ENCODE data around the gene ATXN7. TPM values are rescaled to one million over a fixed set of nuclear protein-coding genes. Genes with fewer than 3 reads are reported as not detected.

The ATXN7 gene
- total RNA-seq, 3 donors from 2014 or later (not counting 1 experiment from before 2014, with no cell fraction given), result 126 to 176 (median 146) TPM

GRCh38 chr3:63981980-63982379, 118.3 kb downstream of the ATXN7 start:
- no peak for DNase-seq
- Mint-ChIP-seq H3K36me3 (peaks cover 9% of the 10 kb centered on the region), H3K4me3 (no peak overlapping the region), H3K4me1 (peaks cover 57 to 67% of the 10 kb centered on the region in 2 donors), H3K9me3 (no peaks in the 10 kb centered on the region), H3K27ac (peak overlapping the region; percentile 2 to 52), H3K27me3 (ENCODE audit: low read depth in 2 of 2) (no peaks in the 10 kb centered on the region)
- WGBS (ENCODE audit: insufficient coverage), result 91% methylated on average over 3 of the region's 4 CpGs
- Histone ChIP-seq H3K4me1 (ENCODE audit: control insufficient read depth, insufficient read depth, low read length) (peaks cover 29% of the 10 kb centered on the region), H3K36me3 (ENCODE audit: control insufficient read depth, insufficient read depth, low read length) (peaks cover 69% of the 10 kb centered on the region), H3K4me3 (ENCODE audit: low read length) (no peak overlapping the region), H3K9me3 (ENCODE audit: control insufficient read depth, insufficient read depth, low read length) (no peaks in the 10 kb centered on the region), H3K27me3 (ENCODE audit: control insufficient read depth, insufficient read depth, low read length) (no peaks in the 10 kb centered on the region), H3K27ac (ENCODE audit: low read length) (no peak overlapping the region)
- no peak for TF ChIP-seq CTCF (IDR thresholded peaks at IDR 0.05)
- ATAC-seq, result no peak
- intact Hi-C loops (cut with micrococcal nuclease), result no loop called here

- Mint-ChIP-seq H3K4me3 (no peak overlapping the region), H3K27me3 (ENCODE audit: low read depth in 2 of 2) (no peaks in the 10 kb centered on the region), H3K4me1 (peaks cover 33 to 55% of the 10 kb centered on the region in 2 donors), H3K36me3 (peaks cover 22% of the 10 kb centered on the region), H3K27ac (peak overlapping the region; percentile 43 to 71), H3K9me3 (no peaks in the 10 kb centered on the region)
- ATAC-seq (no peak), DNase-seq (no peak)
- intact Hi-C loops (cut with micrococcal nuclease), result no loop called here
- 84% methylated on average over 3 of the region's 3 CpGs for WGBS (ENCODE audit: insufficient coverage)
- Histone ChIP-seq H3K27ac (ENCODE audit: low read length) (no peak overlapping the region), H3K4me3 (ENCODE audit: low read length) (no peak overlapping the region), H3K36me3 (ENCODE audit: control insufficient read depth, insufficient read depth, low read length) (peaks cover 91% of the 10 kb centered on the region), H3K27me3 (ENCODE audit: control insufficient read depth, insufficient read depth, low read length) (no peaks in the 10 kb centered on the region), H3K4me1 (ENCODE audit: control insufficient read depth, insufficient read depth, low read length) (peaks cover 22% of the 10 kb centered on the region), H3K9me3 (ENCODE audit: control insufficient read depth, insufficient read depth, low read length) (no peaks in the 10 kb centered on the region)
- TF ChIP-seq CTCF (IDR thresholded peaks at IDR 0.05), result no peak
These were observed 120.7 kb downstream of the ATXN7 start for GRCh38 chr3:63984391-63984790.

DNA sequence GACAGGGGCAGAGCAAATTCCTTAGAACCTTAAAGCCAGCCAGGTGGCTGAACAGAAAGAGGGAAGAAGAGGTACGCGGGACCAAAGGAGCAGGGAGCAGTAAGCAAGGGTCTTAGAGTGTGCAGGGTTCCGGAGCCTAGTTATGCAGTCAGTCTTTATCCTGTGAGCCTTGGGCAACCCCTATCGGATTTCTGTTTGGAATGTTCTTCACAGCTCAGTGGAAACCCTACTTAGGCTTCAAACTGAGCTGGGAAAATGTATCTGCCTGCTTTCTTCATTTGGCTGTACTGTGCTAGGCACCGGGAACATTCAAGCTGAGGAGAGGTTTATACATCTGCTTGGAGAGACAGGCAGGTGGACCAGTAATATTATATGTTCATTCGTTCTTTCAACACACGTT, 122.5 kb downstream of the ATXN7 start:
- ATAC-seq, result no peak

More for the DNA sequence above, 122.5 kb downstream of the ATXN7 start:
- Mint-ChIP-seq H3K36me3 (peaks cover 22% of the 10 kb centered on the region), H3K4me1 (peaks cover 28 to 40% of the 10 kb centered on the region in 2 donors), H3K27me3 (ENCODE audit: low read depth in 2 of 2) (no peaks in the 10 kb centered on the region), H3K9me3 (no peaks in the 10 kb centered on the region), H3K4me3 (no peak overlapping the region), H3K27ac (peak overlapping the region; percentile 61 to 71)
- Histone ChIP-seq H3K36me3 (ENCODE audit: control insufficient read depth, insufficient read depth, low read length) (peaks cover 94% of the 10 kb centered on the region), H3K27me3 (ENCODE audit: control insufficient read depth, insufficient read depth, low read length) (no peaks in the 10 kb centered on the region), H3K4me1 (ENCODE audit: control insufficient read depth, insufficient read depth, low read length) (peaks cover 8% of the 10 kb centered on the region), H3K4me3 (ENCODE audit: low read length) (no peak overlapping the region), H3K27ac (ENCODE audit: low read length) (no peak overlapping the region), H3K9me3 (ENCODE audit: control insufficient read depth, insufficient read depth, low read length) (no peaks in the 10 kb centered on the region)
- intact Hi-C loops (cut with micrococcal nuclease), result no loop called here
- 99% methylated on average over 7 of the region's 7 CpGs for WGBS (ENCODE audit: insufficient coverage)
- TF ChIP-seq CTCF (IDR thresholded peaks at IDR 0.05), result no peak
- DNase-seq, result no peak

Data from natural killer cell (primary cell).